ENCODE data around the gene CREBBP.

The CREBBP gene

DNA sequence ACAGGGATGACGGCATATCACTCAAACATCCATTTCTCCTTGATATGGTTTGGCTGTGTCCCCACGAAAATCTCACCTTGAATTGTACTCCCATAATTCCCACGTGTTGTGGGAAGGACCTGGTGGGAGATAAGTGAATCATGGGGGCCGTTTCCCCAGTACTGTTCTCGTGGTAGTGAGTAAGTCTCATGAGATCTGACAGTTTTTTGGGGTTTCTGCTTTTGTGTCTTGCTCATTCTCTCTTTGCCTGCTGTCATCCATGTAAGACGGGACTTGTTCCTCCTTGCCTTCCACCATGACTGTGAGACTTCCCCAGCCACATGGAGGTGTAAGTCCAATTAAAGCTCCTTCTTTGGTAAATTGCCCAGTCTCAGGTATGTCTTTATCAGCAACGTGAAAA lies 193.5 kb downstream of the CREBBP start:
- Histone ChIP-seq H3K4me1 (peaks cover 2% of the 10 kb centered on the region; the same call in 1 of the 2 replicates), H3K4me3 (no peak overlapping the region), H3K9me3 (no peaks in the 10 kb centered on the region), H3K27me3 (ENCODE audit: low read depth) (no peaks in the 10 kb centered on the region), H3K36me3 (replicated peaks) (peaks cover 88% of the 10 kb centered on the region)
- in situ Hi-C loops (cut with MboI; ENCODE audit: low sequenced_read_pairs): no loop called here
- DNase-seq (ENCODE audit: low spot score in 2 of 2): no peak

GRCh38 chr16:3681206-3681605 lies 199.3 kb downstream of the CREBBP start:
- Histone ChIP-seq H3K4me1 (no peaks in the 10 kb centered on the region), H3K4me3 (no peak overlapping the region), H3K27me3 (ENCODE audit: low read depth) (no peaks in the 10 kb centered on the region), H3K36me3 (replicated peaks) (peaks cover 96% of the 10 kb centered on the region), H3K9me3 (no peaks in the 10 kb centered on the region)
- in situ Hi-C loops (cut with MboI; ENCODE audit: low sequenced_read_pairs): no loop called here
- no peak for DNase-seq (ENCODE audit: low spot score in 2 of 2)

GRCh38 chr16:3677994-3678393 lies 202.5 kb downstream of the CREBBP start:
- Histone ChIP-seq H3K4me3 (no peak overlapping the region), H3K9me3 (no peaks in the 10 kb centered on the region), H3K27me3 (ENCODE audit: low read depth) (no peaks in the 10 kb centered on the region), H3K4me1 (no peaks in the 10 kb centered on the region), H3K36me3 (replicated peaks) (peaks cover 94% of the 10 kb centered on the region)
- in situ Hi-C loops (cut with MboI; ENCODE audit: low sequenced_read_pairs): no loop called here
- no peak for DNase-seq (ENCODE audit: low spot score in 2 of 2)

DNA sequence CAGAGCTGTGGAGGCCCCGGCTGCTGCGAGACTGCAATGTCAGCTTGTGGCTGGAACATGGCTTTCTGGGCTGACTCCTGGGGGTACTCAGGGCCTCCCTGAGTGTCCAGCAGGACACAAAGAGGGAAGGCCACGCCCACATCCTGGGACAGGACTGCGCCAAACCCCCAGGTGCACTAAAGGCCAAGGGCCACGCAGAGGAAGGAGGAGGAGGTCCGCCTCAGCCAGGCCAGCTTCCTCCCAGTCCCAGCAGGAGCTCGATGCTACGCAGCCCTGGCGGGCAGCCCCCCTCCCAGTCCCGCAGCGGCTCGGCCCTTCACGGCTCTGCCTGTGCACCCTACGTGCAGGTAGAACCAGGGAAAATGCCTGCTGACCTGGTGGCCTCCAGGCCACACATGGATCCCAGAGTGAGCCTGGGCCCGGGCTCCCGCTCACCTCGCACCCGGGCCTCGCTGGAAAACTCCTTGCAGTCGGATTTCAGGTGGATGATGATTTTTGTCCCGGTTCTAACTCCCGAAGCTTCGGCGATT lies 204.8 kb downstream of the CREBBP start:
- Histone ChIP-seq H3K9me3 (no peaks in the 10 kb centered on the region), H3K4me1 (no peaks in the 10 kb centered on the region), H3K4me3 (no peak overlapping the region), H3K36me3 (replicated peaks) (peaks cover 94% of the 10 kb centered on the region), H3K27me3 (ENCODE audit: low read depth) (no peaks in the 10 kb centered on the region)
- in situ Hi-C loops (cut with MboI; ENCODE audit: low sequenced_read_pairs): no loop called here
- no peak for DNase-seq (ENCODE audit: low spot score in 2 of 2)
